ENCODE results near the gene KIF4A.
"Not testable (repeated sequence)": the region's sequence is repeated elsewhere in the genome, so short reads cannot be mapped to it uniquely, and the experiment has no call there.

KIF4A gene, protein sequence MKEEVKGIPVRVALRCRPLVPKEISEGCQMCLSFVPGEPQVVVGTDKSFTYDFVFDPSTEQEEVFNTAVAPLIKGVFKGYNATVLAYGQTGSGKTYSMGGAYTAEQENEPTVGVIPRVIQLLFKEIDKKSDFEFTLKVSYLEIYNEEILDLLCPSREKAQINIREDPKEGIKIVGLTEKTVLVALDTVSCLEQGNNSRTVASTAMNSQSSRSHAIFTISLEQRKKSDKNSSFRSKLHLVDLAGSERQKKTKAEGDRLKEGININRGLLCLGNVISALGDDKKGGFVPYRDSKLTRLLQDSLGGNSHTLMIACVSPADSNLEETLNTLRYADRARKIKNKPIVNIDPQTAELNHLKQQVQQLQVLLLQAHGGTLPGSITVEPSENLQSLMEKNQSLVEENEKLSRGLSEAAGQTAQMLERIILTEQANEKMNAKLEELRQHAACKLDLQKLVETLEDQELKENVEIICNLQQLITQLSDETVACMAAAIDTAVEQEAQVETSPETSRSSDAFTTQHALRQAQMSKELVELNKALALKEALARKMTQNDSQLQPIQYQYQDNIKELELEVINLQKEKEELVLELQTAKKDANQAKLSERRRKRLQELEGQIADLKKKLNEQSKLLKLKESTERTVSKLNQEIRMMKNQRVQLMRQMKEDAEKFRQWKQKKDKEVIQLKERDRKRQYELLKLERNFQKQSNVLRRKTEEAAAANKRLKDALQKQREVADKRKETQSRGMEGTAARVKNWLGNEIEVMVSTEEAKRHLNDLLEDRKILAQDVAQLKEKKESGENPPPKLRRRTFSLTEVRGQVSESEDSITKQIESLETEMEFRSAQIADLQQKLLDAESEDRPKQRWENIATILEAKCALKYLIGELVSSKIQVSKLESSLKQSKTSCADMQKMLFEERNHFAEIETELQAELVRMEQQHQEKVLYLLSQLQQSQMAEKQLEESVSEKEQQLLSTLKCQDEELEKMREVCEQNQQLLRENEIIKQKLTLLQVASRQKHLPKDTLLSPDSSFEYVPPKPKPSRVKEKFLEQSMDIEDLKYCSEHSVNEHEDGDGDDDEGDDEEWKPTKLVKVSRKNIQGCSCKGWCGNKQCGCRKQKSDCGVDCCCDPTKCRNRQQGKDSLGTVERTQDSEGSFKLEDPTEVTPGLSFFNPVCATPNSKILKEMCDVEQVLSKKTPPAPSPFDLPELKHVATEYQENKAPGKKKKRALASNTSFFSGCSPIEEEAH

GRCh38 chrX:70289793-70290770 lies at the start of gene KIF4A, which contains the start of gene PDZD11:
KIF4A (plus strand) TSS chrX:70290104; CDS start chrX:70290459, 355 bp downstream.
PDZD11 (minus strand) TSS chrX:70289927; CDS start chrX:70289341, 586 bp downstream.
- DNase-seq, result peak; percentile 69

GRCh38 chrX:70240751-70241150 lies 49.2 kb upstream of the KIF4A start:
- no peak for DNase-seq

- no peak for DNase-seq
Observed at GRCh38 chrX:70241501-70241900, 48.4 kb upstream of the KIF4A start.

GRCh38 chrX:70243601-70244000 lies 46.3 kb upstream of the KIF4A start:
- not testable (repeated sequence) for DNase-seq

DNA sequence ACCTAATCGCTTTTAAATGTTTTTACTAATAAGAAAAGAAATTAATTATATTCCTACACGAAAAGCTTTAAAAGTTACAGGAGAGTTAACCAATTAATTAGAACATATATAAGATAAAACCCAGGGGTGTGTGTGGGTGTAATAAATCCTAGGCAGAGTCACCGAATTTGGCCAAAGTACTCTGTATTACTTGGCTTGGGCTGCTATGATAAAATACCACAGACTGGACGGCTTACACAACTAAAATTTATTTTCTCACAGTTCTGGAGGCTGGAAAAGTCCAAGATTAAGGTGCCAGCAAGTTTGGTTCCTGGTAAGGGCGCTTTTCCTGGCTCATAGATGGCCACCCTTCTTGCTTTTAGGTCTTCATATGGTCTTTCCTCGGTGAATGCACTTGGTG lies 45.0 kb upstream of the KIF4A start:
- no peak for DNase-seq

GRCh38 chrX:70247252-70247651 lies 42.7 kb upstream of the KIF4A start:
- DNase-seq, result no peak

DNA sequence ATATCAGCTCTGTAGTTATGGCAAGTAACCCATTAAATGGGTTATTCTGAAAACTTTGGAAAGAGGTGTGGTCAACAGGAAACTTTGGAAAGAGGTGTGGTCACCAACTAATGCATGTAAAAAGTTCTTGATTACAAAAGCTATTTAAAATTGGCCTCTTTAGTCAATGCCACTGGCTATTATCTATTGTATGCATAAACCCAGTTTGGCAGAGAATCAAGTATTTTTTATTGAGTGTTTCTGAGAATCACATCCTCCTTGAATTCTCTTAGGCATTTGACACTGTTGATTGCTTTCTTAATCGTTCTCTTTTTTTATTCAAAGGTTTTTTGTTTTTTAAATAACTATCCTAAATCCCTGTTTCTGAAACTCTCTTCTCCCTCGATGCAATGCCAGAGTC lies 37.4 kb upstream of the KIF4A start:
- DNase-seq, result no peak

- DNase-seq, result no peak
Observed at GRCh38 chrX:70253377-70254062, 36.4 kb upstream of the KIF4A start.

GRCh38 chrX:70254063-70254400 lies 35.9 kb upstream of the KIF4A start:
- DNase-seq, result no peak

DNA sequence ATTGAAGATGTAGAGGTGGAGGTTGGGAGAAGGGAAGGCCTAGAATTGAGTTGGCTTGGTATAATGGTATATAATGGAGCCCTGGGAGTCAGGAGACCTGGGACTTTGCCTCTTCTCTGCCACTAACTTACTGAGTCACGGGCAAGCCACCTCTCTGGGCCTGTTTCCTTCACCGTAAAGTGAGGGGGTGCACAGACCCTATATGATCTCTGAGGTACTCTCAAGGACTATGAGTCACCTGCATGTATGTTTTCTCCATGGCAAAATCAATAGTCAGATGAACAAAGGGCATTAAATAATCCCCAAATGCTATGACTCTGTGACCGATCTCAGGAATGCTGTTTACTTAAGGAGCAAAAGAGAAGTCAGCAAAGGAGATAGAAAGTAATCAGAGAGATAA lies 35.0 kb upstream of the KIF4A start:
- DNase-seq, result no peak

DNA sequence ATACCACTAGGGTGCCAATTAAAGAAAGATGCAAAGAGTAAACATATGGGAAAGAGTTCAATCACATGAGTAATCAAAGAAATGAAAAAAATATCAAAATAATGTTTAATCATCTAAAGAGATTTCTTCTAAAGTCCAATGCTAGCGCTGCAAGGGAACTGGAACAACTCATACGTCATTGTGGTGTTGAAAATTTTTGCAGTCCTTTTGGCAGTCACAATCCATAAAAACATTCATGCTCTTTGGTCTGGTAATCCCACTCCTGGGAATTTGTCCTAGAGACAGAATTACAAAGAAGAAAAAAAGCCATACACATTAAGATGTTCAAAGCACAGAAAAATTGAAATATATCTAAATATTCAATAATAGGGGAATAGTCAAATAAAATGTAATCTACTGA lies 34.5 kb upstream of the KIF4A start:
- DNase-seq, result no peak

- no peak for DNase-seq
Observed at GRCh38 chrX:70257423-70258288, 32.2 kb upstream of the KIF4A start.

- no peak for DNase-seq
Observed at GRCh38 chrX:70260104-70260503, 29.8 kb upstream of the KIF4A start, which contains the start of gene P2RY4. P2RY4 (minus strand) TSS chrX:70260204; CDS start chrX:70259624, 580 bp downstream.

DNA sequence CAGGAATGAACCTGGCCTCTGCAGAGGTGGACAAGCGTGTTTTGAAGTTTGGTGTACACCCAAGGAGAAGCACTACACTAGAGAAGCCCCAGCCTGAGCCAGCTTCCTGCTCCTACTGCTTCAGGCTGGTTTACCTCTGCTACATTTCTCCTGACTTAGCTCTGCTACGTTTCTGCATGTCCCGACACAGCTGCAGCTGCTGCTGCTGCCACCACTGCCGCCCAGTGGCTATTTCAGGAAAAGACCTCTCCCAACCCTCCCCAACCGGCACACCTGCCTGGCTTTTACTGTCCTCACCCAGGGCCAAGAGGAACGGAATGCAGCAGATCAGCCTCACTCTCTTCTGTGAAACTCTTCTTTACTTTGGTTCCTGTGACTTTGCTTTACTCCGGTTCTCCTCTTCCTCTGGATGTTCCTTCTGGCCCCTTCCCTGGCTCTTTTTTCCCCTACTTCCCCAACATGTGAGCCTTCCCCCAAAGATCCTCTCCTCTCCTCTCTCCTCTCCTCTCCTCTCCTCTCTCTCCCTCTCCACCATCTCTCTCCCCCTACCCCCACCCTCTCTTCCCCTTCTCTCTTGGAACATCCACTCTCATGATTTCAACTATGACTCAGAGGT lies 26.8 kb upstream of the KIF4A start:
- no peak for DNase-seq

DNA sequence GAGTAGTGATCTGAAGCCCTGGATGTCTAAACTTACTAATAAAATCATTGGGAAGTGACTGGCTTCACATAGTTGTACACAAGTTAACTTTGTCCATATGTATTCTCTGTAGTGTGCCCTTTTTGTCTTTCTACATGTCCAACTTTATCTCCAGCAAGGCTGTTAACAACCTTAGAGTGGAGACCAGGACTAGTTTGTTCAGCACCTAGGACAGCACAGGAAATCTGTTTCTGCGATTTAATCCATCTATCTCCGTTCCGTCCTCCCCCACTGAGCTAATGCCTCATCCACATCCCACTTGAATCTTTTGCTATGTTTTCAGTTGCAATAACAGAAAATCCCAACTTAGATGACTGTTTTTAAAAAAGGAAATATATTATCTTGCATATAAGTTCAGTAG lies 25.1 kb upstream of the KIF4A start:
- no peak for DNase-seq

GRCh38 chrX:70268034-70268433 lies 21.9 kb upstream of the KIF4A start, which contains the start of gene ARR3:
ARR3 (plus strand) TSS chrX:70268334; CDS start chrX:70269386, 1,052 bp downstream.
- no peak for DNase-seq

- not testable (repeated sequence) for DNase-seq
Observed at GRCh38 chrX:70274029-70274428, 15.9 kb upstream of the KIF4A start.

GRCh38 chrX:70279081-70279480 lies 10.8 kb upstream of the KIF4A start:
- DNase-seq, result no peak

DNA sequence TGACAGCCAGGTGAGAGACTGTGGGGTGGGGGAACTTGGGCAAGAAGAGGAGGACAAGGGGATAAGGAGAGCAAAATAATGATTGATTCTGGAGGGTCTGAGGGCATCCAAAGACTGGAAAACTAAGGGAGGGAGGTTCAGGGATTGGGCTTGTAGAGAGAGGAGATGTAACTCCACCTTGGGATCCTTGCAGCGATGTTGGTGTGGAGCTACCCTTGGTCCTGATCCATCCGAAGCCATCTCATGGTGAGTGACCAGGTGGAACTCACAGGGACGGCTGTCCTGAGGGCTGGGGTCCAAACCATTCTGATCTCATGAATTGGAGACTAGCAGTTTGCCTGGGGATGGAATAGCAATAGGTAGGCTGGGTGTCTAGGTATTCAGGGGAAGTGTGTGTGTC lies 9.3 kb upstream of the KIF4A start:
- no peak for DNase-seq

GRCh38 chrX:70281951-70282350 lies 8.0 kb upstream of the KIF4A start, which contains the start of gene RAB41:
RAB41 (plus strand) TSS chrX:70282172; CDS start chrX:70282218, 46 bp downstream.
- DNase-seq, result no peak

Data from NK-92 treated with Interleukin-12 subunit alpha and Interleukin-12 subunit beta, amount 100 ng/mL, for 24 hours (cell line).